HG03469 (cell line): Measurements from ENCODE around the gene SARM1.

Experiments used
- ATAC-seq: cut with Tn5 transposase; IDR thresholded peaks from one replicate; pipeline ENCODE4 v1.9.1; 2021; ENCODE audit warnings: mild to moderate bottlenecking, moderate library complexity, moderate number of reproducible peaks; ENCODE audit not compliant: unreplicated experiment

Gene SARM1

DNA sequence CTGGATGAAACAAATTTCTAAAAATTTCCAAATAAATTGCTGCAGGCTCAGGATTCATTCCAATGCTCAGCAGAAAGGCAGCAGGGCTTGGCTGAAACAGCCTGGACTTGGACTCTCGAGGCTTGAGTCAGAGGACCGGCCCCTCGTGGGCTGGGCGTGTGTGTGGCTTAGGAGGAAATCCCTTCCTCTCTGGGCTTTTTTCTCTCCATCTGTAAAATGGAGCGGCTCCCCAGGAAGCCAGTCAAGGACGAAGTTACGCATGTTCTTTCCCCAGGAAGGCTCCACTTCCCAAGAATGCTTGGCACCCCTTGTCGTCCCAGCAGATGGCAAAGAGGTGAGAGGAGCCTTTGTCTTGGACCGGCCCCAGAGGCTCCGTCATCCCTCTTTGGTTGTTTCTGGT lies 21.0 kb downstream of the SARM1 start:
- no peak for ATAC-seq

DNA sequence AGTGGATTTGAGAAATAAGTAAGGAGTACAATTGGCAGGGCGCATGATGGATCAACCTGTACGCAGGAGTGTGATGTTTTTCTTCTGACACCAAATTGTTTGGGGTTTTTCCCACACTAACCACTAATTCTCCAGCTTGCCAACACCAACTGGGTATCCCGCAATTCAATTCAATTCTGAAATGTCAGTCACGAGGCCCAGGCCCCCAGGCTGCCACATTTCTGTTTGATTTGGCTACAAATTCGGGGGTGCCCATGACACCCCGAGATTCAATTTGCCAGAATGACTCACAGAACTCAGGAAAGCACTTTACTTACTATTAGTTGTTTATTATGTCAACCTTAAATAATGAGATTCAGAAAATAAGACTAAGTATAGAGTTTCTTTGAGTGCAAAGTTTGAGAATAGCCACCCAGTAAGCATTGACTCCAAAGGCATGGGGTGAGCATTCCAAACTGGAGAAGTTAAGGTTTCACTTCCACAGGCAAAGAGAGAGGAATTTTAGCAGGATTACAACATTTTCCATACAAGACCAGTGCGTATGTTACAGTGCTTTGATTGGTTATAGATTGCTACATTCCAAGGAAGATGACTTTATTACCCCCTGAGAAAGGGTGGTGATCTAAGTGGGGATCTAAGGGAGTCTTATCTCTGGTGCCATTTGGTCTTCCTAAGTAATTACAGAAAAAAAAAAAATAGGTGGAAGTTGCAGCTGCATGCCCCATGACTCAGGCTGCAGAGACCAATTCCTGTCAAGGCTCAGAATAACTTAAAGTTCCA lies 23.0 kb downstream of the SARM1 start:
- no peak for ATAC-seq

DNA sequence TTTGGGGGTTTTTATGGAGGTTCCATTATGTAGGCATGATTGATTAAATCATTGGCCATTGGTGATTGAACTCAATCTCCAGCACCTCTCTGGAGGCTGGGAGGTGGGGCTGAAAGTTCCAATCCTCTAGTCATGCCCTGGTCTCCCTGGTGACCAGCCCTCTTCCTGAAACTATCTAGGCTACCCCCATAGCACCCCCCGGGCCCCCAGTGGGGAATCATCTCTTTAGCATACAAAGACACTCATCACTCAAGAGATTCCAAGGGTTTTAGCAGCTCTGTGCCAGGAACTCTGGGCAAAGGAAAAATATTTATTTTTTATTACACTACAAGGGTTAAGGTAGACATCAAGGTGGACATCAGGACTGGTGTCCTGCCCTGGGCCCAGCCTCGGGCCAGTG lies 23.9 kb downstream of the SARM1 start:
- ATAC-seq: no peak

DNA sequence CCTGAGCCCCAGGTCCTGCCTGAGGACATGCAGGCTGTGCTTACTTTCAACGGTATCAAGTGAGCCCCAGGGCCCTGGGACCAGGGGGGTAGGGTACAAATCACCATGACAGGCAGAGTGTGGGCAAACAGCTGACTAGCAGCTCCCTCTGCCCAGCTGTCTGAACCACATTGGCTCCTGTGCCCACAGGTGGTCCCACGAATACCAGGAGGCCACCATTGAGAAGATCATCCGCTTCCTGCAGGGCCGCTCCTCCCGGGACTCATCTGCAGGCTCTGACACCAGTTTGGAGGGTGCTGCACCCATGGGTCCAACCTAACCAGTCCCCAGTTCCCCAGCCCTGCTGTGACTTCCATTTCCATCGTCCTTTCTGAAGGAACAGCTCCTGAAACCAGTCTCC lies 24.5 kb downstream of the SARM1 start:
- no peak for ATAC-seq

DNA sequence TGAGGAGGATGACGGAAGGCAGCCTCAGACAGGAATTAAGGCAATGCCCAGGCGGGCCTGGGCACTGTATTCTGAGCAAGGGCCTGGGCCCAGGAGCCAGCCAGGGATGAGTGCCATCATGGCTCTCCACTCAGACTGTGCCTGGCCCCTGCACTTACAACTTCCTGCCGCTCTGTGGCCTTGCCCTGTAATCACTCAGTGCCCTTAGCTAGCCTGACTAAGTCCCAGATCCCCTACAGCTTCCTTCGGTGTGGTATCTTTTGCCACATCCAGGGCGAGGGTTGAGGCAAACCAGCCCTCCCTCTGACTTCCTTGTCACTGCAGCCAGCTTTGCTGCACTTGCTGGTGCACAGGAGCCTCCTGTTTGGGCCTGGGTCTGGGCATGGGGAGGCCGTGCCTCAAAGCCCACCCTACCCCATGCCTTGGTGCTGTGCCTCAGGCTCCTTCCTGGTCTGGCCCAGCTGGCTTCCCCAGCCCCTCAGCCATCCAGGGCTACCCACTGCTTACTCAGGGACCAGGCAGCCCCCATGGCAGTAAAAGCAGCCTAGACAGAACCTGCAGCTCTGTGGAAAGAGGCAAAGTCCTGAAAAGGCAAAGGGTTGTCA lies 25.2 kb downstream of the SARM1 start:
- no peak for ATAC-seq

DNA sequence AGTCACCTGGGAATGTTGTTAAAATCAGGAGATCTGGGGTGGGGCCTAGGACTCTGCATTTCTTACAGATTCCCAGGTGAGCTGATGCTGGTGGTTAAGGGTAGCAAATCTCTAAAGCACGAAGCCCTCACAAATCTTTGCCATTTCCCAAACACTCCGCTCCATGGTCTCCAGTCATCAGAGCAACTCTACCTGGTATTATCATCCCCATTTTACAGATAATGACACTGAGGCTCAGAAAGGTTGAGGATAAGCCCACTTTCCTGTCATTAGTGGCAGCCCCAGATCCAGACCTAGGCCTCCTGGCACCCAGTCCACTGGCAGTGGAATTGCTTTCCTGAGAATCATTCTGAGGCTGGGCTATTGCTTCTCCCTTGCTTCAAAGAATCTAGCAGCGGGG lies 25.8 kb downstream of the SARM1 start:
- ATAC-seq: no peak

DNA sequence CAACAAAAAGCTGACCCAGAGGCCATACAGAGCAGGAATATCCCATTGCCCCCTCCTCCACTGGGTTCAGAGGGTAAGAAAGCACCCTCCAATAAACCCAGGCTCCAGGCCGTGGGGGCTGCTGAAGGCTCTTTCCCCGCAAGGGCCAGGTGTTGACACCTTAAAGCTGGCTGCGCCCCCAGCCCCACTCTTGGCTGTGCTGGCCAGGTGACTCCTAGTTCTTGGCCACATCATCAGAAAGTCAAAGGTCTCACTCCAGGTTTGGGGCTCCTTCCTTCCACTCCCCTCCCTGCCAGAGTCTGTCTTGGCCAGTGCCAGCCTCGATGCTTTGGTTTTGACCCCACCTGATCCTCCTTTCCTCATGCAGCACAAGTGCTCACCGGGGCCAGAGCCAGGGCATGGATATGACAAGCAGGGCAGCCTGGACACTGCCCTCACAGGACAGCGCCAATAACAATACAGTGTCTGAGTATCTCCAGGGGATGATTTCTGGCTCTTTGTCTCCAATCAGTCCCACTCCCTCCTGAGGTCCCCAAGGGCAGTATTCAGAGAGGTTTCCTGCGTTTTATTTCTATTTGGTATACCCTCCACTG lies 26.3 kb downstream of the SARM1 start:
- ATAC-seq: no peak

DNA sequence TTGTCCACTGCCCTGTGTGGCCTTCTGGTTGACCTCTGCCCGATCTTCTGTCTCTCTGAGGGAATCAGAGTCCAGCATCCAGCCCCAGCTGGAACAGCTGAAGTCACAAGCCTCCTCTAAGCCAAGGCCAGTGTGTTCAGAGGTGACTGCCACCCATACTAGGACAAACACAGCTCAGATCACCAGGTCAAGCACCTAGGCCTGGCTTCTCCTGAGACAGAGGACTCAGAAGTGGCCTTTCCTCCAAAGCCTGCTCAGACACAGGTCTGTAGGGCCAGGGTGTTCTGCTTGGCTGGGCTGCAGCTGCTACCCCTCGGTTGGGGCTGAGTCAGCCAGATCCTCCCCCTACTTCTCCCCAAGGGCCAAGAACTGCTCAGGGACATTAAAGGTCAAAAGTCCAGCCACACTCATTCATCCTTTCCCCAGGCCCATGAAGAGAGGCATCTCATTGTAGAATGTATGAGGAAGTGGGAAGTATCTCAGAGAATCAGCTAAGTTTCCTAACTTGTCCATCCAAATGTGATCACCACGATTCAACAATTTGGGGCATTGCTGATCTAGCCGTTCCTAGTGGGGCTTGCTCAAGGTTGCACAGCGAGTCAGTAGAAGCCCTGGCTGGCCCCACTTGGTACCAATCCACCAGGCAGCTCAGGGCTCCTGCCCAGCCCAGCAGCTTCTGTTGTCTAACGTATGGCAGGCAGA lies 26.9 kb downstream of the SARM1 start:
- no peak for ATAC-seq

DNA sequence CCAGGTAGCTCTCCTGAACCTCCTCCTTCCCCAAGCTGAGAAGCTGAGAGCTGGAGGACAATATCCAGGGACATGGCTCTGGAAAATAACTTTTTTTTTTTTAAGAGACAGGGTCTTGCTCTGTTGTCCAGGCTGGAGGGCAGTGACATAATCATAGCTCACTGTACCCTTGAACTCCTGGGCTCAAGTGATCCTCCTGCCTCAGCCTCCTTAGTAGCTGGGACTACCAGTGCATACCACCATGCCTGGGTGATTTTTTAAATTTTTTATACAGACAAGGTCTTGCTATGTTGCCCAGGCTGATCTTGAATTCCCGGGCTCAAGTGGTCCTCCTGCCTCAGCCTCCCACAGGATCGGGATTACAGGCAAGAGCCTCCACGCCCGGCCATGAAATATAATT lies 28.3 kb downstream of the SARM1 start:
- ATAC-seq: no peak

DNA sequence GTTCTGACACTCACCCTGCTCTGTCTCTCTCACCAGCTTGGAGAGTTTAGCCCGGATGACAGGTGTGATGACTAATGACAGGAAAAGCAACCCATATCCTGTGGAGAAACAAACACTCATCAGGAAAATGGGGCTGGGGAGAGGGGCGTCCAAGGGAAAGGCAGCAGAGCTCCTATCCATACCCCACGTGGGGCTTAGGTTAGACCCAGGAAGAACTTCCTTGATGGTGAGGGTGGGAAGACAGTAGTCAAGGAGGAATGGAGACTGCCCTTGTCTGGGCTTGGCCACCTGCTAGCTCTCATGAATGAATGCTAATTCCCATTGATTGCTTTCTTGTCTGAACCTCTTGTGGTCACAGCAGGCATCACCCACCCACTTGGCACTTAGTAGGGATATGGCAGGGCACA lies 30.7 kb downstream of the SARM1 start:
- no peak for ATAC-seq

DNA sequence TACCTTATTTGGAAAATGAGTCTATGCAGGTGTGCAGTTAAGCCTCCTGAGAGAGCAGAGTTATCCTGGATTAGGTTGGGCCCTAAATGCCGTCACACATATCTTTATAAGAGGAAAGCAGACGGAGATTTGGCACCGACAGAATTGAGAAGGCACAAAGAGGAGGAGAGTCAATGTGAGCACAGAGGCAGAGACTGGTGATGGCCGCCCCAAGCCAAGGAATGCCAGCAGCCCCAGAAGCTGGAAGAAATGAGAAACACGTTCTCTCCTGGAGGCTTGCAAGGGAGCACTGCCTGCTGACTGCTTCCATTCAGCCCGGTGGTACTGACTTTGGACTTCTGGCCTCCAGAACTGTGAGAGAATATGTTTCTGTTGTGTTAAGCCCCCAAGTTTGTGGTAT lies 31.4 kb downstream of the SARM1 start:
- ATAC-seq: no peak

DNA sequence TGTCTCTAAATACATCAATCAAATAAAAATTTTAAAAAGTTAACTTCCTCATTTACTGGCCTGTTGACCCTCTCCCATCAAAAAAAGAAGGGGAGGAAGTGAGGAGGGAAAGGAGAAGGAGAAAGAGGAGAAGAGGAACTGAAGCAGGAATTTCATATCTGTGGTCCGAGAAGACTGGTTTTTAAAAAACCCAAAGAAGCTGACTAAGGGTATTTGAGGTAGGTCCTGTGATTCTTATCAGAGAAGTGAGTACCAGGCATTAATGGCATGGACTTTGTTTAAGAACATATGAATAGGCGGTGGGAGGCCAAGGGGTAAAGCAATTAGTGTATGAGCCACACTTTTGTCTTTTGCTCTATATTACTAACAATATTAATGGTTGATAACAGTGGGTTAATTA lies 32.5 kb downstream of the SARM1 start:
- no peak for ATAC-seq

DNA sequence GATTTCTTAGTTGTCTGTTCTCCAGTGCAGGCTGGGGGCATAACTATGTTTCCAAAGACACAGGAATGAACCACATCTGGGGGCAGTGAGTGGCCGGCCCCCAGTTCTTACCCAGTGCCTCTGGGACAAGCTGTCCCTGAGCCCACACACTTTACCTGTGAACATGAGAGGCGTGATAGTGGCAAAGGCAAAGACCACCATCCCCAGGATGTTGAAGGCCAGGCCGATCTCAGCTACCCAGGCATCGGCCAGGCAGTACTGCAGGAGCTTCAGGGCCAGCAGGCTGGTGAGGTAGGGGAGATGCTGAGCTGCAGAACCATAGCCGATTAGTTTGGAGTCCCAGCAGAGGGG lies 32.9 kb downstream of the SARM1 start:
- no peak for ATAC-seq

DNA sequence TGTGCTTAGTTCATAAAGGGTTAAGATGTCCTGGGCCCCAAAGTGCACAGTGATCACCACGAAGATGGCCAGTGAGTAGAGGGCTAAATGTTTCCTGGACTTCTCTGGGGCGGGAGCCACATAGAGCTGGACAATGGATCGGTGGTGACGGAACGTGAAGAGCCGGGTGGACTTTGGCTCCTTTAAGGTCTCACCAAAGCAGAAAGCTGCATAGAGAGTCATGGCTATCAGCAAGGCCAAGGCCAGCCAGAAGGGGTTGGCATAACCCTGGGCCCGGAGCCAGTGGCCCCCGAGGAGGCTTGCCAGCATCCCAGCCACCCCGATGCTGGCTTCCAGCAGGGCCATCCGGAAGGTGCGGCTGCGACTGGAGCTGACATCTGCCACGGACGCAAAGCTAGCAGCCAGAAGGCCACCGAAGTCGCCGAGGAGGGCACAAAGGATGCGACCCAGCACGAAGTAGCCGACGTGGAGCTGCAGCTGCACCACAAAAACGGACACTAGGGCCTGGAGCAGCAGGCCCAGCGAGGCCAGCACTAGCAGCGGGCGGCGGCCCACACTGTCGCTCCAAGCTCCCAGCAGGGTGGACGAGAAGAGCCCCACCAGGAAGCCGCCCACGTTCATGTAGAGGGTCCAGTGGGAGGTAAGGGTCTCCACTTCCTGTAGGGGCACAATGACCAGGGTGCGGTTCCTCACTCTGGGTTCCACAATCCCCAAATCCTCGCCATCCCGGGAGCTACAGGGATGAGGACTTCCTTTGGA lies 33.5 kb downstream of the SARM1 start:
- no peak for ATAC-seq

DNA sequence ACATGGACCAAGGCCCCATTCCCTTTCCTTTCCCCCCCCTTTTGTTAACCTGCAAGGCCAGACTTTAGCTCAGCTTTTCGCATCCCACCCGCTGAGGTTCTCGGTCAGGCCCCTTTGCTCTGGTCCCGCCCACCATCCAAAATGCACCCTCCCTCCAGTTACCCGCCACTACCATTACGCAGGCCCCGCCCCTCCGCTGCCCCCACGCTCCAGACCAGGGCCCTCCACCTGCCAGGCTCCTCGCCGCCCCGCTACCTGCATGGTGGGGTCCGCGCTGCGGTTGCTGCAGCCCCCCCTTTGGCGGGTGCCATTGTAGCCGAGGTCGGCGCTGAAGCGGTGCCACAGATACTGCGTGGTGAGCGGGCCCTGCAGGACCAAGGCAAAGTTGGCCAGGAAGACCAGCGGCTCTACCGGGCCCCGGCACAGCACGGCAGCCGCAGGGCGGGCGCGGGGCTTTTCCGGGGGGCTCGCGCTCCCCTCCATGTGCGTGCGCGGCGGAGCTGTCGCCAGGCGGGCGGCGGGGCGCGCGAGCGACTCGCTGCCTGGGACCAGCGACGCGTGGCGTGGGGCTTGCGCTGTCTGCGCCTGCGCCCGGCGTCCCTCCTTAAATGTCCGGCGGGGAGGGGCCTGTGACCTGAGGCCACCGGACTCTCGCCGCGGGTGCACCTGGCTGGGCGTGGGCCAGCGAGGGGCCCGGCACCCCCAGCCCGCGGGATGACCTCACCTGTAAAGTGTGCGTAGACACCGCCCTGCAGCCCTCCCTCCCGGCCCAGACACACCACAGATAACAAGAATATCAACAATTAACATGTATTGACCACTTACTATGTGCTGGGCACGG lies 34.4 kb downstream of the SARM1 start, which contains the start of gene SLC46A1:
TSS of gene SLC46A1 (minus strand) at position 581 of the 841 bp plus-strand sequence. CDS start at position 483, 98 bp downstream.
- no peak for ATAC-seq

DNA sequence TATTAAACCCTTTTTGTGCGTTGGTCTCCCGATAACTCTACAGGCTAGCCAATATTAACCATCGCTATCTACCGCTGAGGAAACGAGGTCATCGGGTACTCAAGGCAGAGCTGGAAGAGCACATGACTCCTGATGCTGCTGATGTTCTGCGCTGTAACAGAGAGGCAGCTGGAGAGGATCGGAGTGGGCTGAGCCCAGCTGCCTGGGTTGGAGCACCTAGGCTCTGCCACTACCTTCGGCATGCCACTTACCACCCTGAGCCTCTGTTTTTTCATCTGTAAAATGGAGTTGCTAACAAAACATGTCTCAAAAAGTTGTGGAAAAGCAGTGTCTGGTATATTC lies 35.0 kb downstream of the SARM1 start:
- no peak for ATAC-seq

DNA sequence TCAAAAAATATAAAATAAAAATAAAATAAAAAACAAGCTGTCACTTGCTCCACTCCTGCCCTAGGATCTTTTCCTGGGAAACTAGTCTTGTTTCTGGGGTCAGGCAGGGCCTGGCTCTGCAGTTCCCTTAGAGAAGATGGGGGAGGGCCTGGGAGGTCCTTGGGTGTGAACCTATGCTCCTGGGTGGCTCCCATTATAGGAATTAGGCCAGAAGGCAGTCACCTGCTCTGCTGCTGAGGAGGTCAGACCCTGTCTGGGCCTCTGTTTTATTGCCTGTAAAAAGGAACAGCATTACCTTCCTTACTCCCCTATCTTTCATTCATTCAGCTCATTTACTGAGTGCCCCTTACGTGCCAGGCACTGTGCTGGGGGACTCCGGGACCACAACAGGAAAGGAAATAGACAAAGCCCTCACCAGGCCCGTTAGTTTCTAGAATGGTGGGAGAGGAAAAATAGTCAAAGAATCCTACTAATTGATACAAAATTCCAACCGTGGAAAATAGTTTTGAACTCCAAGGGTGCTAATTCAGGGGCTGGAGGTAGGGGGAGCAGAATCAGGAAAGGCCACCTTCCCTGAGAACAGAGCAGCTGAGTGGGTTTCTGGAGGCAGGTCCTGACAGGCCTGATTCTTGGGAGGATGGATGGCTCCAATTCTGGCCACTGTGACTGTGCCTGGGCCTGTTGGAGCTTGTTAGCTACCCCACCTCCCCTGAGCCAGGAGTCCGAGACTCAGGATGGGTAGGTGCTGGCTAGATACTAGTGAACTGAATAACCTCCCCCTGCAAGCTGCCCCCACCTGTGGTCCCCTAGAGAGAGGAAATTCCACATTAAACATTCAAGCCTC lies 35.9 kb downstream of the SARM1 start:
- no peak for ATAC-seq

DNA sequence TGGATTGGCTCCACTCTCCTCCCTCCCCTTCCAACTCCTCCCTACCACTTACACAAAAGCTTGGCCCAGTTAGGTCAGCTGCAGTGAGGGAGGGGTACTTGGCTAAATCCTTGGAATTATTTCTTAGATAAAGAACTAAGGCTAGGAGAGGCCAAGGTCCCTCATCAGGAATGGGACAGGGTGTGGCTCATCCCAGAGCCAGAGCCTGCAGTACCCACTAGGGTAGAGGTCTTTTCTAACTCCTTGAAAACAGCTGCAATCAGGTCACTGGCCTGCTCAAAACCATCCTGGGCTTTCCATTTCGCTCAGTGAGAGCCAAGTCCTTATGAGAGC lies 36.4 kb downstream of the SARM1 start:
- no peak for ATAC-seq

DNA sequence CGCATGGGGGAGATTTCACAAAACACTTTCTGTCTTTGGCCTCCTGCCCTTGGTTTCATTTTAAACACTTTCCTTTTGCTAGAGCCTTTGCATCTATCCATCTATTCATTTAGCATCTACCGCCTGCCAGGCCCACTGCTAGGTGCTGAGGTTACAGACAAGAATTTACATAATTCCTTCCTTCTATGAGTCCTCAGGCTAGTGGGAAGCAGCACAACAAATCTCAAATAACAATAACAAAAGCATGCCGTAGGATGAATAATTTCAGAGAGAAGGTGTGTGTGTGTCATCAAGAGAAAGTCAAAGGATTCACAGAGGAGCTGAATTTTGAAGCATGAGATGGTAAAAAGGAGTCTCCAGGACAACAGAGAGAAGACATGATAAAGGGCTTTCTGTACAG lies 40.6 kb downstream of the SARM1 start:
- no peak for ATAC-seq

DNA sequence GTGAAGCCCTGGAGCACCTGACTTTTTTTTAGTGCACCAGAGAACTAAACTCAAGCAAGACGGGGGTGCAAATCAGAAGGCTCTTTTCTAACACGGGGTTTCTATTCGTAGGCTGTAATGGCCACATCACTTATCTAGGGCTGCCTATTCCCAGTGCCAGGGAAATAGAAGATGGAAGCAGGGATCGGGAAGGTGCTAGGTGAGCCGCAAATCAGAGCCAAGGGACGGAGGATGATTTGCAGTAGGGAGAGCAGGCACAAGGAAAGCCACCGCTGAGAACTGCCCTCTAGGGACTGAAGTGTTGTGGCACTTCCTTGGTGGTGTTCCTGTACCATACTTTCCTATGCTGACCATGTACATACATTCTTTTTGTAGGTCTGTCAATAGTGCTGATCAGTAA lies 42.3 kb downstream of the SARM1 start:
- no peak for ATAC-seq
